ENCODE data around the gene KCNMB2. TPM values are rescaled to one million over a fixed set of nuclear protein-coding genes. Genes with fewer than 3 reads are reported as not detected.

The KCNMB2 gene
- total RNA-seq, 1 donor: not detected

DNA sequence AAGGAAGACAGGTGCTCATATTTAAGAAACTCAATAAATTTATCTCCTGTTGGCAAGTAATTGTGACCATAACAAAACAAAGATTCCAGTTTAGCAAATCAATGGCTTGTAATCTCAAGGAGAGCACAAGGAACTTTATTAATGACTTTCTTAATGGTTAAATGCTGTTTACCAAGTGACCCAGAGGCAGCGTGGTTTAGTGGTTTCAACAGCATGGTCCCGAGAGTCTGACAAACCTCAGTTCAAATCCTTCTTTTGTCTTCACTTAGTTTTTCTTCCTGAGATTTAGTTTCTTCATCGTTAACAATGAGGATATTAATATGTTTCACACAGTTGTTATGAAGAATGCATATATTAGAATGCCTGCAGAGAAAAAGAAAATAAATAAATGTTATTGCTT lies 212.6 kb downstream of the KCNMB2 start:
- TF ChIP-seq, protein P1, sequence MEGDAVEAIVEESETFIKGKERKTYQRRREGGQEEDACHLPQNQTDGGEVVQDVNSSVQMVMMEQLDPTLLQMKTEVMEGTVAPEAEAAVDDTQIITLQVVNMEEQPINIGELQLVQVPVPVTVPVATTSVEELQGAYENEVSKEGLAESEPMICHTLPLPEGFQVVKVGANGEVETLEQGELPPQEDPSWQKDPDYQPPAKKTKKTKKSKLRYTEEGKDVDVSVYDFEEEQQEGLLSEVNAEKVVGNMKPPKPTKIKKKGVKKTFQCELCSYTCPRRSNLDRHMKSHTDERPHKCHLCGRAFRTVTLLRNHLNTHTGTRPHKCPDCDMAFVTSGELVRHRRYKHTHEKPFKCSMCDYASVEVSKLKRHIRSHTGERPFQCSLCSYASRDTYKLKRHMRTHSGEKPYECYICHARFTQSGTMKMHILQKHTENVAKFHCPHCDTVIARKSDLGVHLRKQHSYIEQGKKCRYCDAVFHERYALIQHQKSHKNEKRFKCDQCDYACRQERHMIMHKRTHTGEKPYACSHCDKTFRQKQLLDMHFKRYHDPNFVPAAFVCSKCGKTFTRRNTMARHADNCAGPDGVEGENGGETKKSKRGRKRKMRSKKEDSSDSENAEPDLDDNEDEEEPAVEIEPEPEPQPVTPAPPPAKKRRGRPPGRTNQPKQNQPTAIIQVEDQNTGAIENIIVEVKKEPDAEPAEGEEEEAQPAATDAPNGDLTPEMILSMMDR (IDR thresholded peaks at IDR 0.05; ENCODE audit: insufficient read depth, low read length): no peak
- H3K4me3 ChIP-seq (ENCODE audit: low read depth, low read length): no peak overlapping the region
- no peak for DNase-seq (ENCODE audit: low read depth)

DNA sequence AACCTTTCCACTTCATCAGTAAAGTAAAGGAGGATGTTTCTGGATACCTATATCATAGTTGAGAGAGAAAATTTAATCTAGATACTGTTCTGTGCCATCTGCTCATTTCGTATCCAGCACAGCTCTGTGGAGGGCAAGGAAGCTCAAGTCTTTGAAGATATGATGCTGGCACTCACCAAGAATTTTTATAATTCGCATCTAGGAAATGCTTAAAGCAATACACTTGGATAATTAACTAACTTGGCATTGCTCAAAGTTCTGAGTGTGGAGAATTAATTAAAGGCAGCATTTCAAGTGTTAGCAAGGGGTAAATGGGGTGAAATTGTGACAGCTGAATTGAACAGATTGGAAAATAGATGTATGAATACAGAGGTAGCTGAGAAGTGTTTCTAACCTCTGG lies 213.2 kb downstream of the KCNMB2 start:
- no peak overlapping the region for H3K4me3 ChIP-seq (ENCODE audit: low read depth, low read length)
- TF ChIP-seq, protein P1 (IDR thresholded peaks at IDR 0.05; ENCODE audit: insufficient read depth, low read length): no peak
- no peak for DNase-seq (ENCODE audit: low read depth)

DNA sequence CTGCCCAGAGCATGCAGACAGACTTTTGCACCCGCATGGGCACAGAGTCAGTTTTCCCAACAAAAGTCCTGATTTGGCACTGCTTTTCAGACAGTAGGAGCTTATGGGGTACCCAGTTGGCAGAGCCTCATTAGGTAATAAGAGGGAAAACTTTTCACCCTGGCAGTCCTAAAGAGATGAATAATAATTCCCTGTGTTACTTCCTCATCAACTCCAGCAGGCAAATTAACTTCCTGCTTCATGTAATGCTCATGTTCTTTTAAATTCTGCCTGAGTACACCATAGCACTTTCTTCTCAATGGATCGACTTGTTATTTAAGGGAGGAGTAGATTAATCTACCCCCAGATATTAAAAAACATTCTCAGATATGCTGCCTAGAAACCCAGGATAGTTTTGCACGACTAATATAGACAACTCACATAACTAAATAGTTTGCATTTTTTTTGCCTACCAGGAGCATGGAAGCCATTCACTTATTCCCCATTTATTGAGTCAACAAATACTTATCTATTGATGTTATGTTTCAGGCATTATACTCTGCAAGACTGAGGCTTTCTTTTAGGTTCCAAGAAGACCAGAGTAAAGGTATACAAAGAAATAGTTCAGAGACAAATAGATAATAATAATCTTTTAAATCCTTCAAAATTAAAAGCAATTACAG lies 214.5 kb downstream of the KCNMB2 start:
- TF ChIP-seq, protein P1 (IDR thresholded peaks at IDR 0.05; ENCODE audit: insufficient read depth, low read length): no peak
- DNase-seq (ENCODE audit: low read depth): no peak
- H3K4me3 ChIP-seq (ENCODE audit: low read depth, low read length): no peak overlapping the region

DNA sequence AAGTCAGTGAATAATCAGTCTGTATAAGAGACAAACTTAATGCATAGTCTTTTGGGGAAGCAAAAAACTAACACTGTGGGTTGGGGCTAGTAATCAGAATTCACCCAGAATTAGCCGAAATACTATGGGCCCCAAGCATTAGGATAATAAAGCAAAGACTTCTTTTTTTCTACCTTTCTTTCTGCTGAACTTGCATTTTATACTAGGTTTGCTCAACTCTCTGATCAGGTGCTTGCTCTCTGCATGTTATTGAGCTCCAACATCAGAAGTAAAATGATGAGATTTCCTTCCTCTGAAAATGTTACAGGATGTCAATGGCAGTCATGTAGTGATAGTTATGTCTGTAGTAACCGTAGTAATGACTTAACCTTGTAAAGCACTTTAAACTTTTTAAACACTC lies 216.6 kb downstream of the KCNMB2 start:
- TF ChIP-seq, protein P1 (IDR thresholded peaks at IDR 0.05; ENCODE audit: insufficient read depth, low read length): no peak
- DNase-seq (ENCODE audit: low read depth): no peak
- H3K4me3 ChIP-seq (ENCODE audit: low read depth, low read length): no peak overlapping the region

DNA sequence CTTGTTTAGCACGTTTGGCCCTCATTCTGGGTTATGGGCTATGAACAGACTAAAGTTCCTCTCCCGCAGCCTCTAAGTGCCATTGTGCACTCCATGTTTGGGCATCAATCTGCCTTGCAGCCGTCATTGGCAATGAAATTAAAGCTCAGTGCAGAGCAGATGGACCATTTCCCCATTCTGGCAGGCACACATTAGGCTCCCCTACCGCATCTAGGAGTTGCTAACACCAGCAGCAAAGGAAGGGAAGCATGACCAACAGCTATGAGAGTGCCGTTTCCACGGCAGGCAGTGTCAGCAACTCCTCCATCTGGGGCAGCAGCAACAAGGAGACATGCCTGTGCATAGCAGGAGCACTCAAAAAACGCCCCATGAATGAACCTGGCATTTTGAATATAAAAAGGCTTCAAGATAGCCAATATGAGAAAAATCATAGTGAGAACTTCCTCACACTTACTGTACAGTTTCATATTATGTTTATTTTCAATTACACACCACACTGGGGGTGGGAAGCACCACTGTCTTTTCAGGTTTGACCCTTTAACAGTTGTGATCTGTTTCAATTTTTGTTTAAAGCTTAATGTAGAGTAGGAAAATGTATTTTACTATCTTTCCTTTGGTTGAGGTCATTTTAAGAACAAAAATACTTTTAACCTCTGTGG lies 218.7 kb downstream of the KCNMB2 start:
- H3K4me3 ChIP-seq (ENCODE audit: low read depth, low read length): no peak overlapping the region
- DNase-seq (ENCODE audit: low read depth): no peak
- TF ChIP-seq, protein P1 (IDR thresholded peaks at IDR 0.05; ENCODE audit: insufficient read depth, low read length): no peak

DNA sequence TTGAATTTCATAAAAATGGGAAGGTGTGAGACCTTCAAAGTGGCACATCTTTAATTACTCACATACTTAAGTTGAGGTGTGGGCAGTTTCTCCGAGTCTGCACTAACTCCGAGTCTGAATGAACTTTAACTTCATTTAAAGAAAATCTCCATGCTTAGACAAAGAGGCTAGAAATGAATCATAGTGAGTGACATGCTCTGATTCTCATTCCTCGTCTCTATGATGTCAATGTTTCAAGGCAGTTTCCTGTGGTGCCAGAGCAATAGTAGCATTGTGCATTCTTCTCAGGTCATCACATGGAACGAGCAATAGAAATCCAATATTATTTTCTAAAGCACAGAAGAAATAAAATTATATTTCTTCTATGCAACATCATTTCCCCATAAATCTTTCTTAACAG lies 224.8 kb downstream of the KCNMB2 start:
- H3K4me3 ChIP-seq (ENCODE audit: low read depth, low read length): no peak overlapping the region
- no peak for DNase-seq (ENCODE audit: low read depth)
- TF ChIP-seq, protein P1 (IDR thresholded peaks at IDR 0.05; ENCODE audit: insufficient read depth, low read length): no peak

Measured in fibroblast of the aortic adventitia (primary cell).